Gastrocnemius medialis (tissue), 4 donors: ENCODE data around the gene ANKRD34A. TPM values are rescaled to one million over a fixed set of nuclear protein-coding genes. Genes with fewer than 3 reads are reported as not detected.

Source experiments
- ATAC-seq, 2 donors: fragments of 150-250 bp; one replicate each; pipeline ENCODE4 v1.9.1; 2016
- DNase-seq, 2 donors: peaks; one replicate each; pipeline ENCODE4 v3.0.0-alpha.2; 2019
- H3K27ac ChIP-seq, 4 donors: fragments of 200-600 bp; sonication (generic); 1 replicate in 1 of 4; 2 replicates in 3 of 4; pipeline ENCODE4 v1.5.1; 2016 to 2018; ENCODE audit warnings: mild to moderate bottlenecking in 2 of 4, moderate library complexity in 1 of 4
- H3K27me3 ChIP-seq, 3 donors: fragments of 200-600 bp; sonication (generic) in 2 of 3; 1 replicate in 1 of 3; 2 replicates in 2 of 3; pipeline versions ENCODE4 v1.5.1 to v1.6.0; 2016 to 2019; ENCODE audit warnings: mild to moderate bottlenecking in 1 of 3, moderate library complexity in 1 of 3
- H3K36me3 ChIP-seq, 2 donors: fragments of 200-600 bp; sonication (generic) in 1 of 2; one replicate each; pipeline ENCODE4 v1.5.1; 2017 to 2018
- H3K4me1 ChIP-seq, 2 donors: fragments of 200-600 bp; sonication (generic) in 1 of 2; one replicate each; pipeline ENCODE4 v1.5.1; 2016 to 2017; ENCODE audit warnings: mild to moderate bottlenecking in 2 of 2
- H3K4me3 ChIP-seq, 4 donors: fragments of 200-600 bp; sonication (generic) in 3 of 4; 1 replicate in 1 of 4; 2 replicates in 3 of 4; pipeline ENCODE4 v1.5.1; 2016 to 2019; ENCODE audit warnings: mild to moderate bottlenecking in 2 of 4
- H3K9me3 ChIP-seq, 3 donors: fragments of 200-600 bp; sonication (generic) in 2 of 3; 1 replicate in 1 of 3; 2 replicates in 2 of 3; pipeline ENCODE4 v1.5.1; 2016 to 2019
- CTCF ChIP-seq, 5 experiments: fragments of 450-650 bp in 3 of 5; fragments of 200-600 bp in 2 of 5; sonication (generic) in 2 of 5; IDR thresholded peaks in 4 of 5; conservative IDR thresholded peaks in 1 of 5; 1 replicate in 4 of 5; 2 replicates in 1 of 5; pipeline ENCODE4 v1.5.1; 2016 to 2019; ENCODE audit warnings: antibody characterized with exemption in 5 of 5, mild to moderate bottlenecking in 3 of 5, moderate library complexity in 3 of 5
- POLR2A ChIP-seq, 2 donors: fragments of 450-650 bp; IDR thresholded peaks; one replicate each; pipeline ENCODE4 v1.6.1; 2017; ENCODE audit warnings: antibody characterized with exemption in 2 of 2, mild to moderate bottlenecking in 2 of 2, moderate library complexity in 2 of 2
- in situ Hi-C, 4 donors: fragments of 200-750 bp; cut with MboI; loops; one replicate each; pipeline versions ENCODE4 v1.15.0 to v1.8.0; 2017; ENCODE audit warnings: low sequenced_read_pairs in 4 of 4
- intact Hi-C: fragments of 100-400 bp; cut with DNase I; formaldehyde crosslinking; loops from one replicate; pipeline ENCODE4 v1.15.1; 2023; ENCODE audit warnings: low total_unique reads
- total RNA-seq, 4 donors: library from RNA; depleted of rRNA; stranded (reverse); fragments of >200 nt; gene quantifications; one replicate each; pipeline versions ENCODE4 v1.1.0 to v1.2.3, GENCODE V29; 2016

ANKRD34A gene
- total RNA-seq, 4 donors from 2014 or later = 3.3 to 19.0 (median 6.7) TPM

GRCh38 chr1:145956361-145956760, 8.0 kb downstream of the ANKRD34A start:
- peak overlapping the region; percentile 88 to 99 (median 96) for H3K27ac ChIP-seq
- peaks cover 70 to 78% of the 10 kb centered on the region in 2 donors for H3K4me1 ChIP-seq
- in situ Hi-C loops (loop anchor here in 1 of 4 donors (10.0 kb wide), 1 partner anchor 62 kb away; no protein-coding TSS in a partner anchor), intact Hi-C loops (no loop called here)
- TF ChIP-seq POLR2A (IDR thresholded peaks at IDR 0.05) (no peak), CTCF (IDR thresholded peaks at IDR 0.05 in 4 of 5, conservative IDR thresholded peaks at IDR 0.05 in 1 of 5) (no peak)
- ATAC-seq (no peak), DNase-seq (no peak)
- H3K36me3 ChIP-seq = peaks cover 0 to 4% of the 10 kb centered on the region in 2 donors
- no peaks in the 10 kb centered on the region for H3K27me3 ChIP-seq
- H3K9me3 ChIP-seq = no peaks in the 10 kb centered on the region
- peak overlapping the region; percentile 62 to 88 (median 70) for H3K4me3 ChIP-seq

GRCh38 chr1:145955436-145955835, 8.9 kb downstream of the ANKRD34A start:
- no peaks in the 10 kb centered on the region for H3K27me3 ChIP-seq
- DNase-seq = no peak
- peaks cover 79 to 84% of the 10 kb centered on the region in 2 donors for H3K4me1 ChIP-seq
- H3K36me3 ChIP-seq = peaks cover 0 to 6% of the 10 kb centered on the region in 2 donors
- peak overlapping the region; percentile 88 to 99 (median 96) for H3K27ac ChIP-seq
- in situ Hi-C loops (loop anchor here in 1 of 4 donors (10.0 kb wide), 1 partner anchor 61 kb away; no protein-coding TSS in a partner anchor), intact Hi-C loops (no loop called here)
- no peaks in the 10 kb centered on the region for H3K9me3 ChIP-seq
- TF ChIP-seq CTCF (IDR thresholded peaks at IDR 0.05 in 4 of 5, conservative IDR thresholded peaks at IDR 0.05 in 1 of 5) = no peak
- no peak for TF ChIP-seq POLR2A (IDR thresholded peaks at IDR 0.05)
- peak overlapping the region; percentile 62 to 88 (median 70) for H3K4me3 ChIP-seq
- ATAC-seq = no peak

DNA sequence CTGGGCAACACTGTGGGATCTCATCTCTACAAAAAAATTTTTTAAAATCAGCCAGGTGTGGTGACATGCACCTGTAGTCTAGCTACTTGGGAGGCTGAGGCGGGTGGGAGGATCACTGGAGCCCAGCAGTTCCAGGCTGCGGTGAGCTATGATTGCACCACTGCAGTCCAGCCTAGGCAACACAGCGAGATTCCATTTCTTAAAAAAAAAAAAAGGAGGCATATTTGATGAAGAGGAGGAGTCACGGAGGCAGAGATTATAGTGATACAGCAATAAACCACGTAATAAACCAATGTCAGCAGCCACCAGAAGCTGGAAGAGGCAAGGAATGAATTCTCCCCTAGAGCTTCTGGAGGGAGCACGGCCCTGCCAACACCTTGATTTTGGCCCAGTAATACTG, 10.5 kb downstream of the ANKRD34A start:
- Histone ChIP-seq H3K27me3 (no peaks in the 10 kb centered on the region), H3K4me3 (peak overlapping the region in 3 of 4 donors; percentile 62 to 72 (median 68)), H3K4me1 (peaks cover 82 to 87% of the 10 kb centered on the region in 2 donors), H3K27ac (peak overlapping the region; percentile 88 to 99 (median 96)), H3K36me3 (peaks cover 0 to 6% of the 10 kb centered on the region in 2 donors), H3K9me3 (no peaks in the 10 kb centered on the region)
- TF ChIP-seq CTCF (IDR thresholded peaks at IDR 0.05 in 4 of 5, conservative IDR thresholded peaks at IDR 0.05 in 1 of 5) (no peak), POLR2A (IDR thresholded peaks at IDR 0.05) (no peak)
- no peak for ATAC-seq
- DNase-seq = no peak
- intact Hi-C loops (no loop called here), in situ Hi-C loops (loop anchor here in 1 of 4 donors (10.0 kb wide), 1 partner anchor 59 kb away; no protein-coding TSS in a partner anchor)

GRCh38 chr1:145952903-145953302, 11.5 kb downstream of the ANKRD34A start:
- TF ChIP-seq POLR2A (IDR thresholded peaks at IDR 0.05) = no peak
- TF ChIP-seq CTCF (IDR thresholded peaks at IDR 0.05 in 4 of 5, conservative IDR thresholded peaks at IDR 0.05 in 1 of 5) = no peak
- Histone ChIP-seq H3K9me3 (no peaks in the 10 kb centered on the region), H3K27ac (peak overlapping the region; percentile 88 to 99 (median 96)), H3K4me3 (peak overlapping the region in 2 of 4 donors; percentile 2 to 62), H3K36me3 (peaks cover 0 to 6% of the 10 kb centered on the region in 2 donors), H3K27me3 (no peaks in the 10 kb centered on the region), H3K4me1 (peaks cover 84 to 88% of the 10 kb centered on the region in 2 donors)
- in situ Hi-C loops (loop anchor here in 1 of 4 donors (10.0 kb wide), 1 partner anchor 58 kb away; no protein-coding TSS in a partner anchor), intact Hi-C loops (no loop called here)
- no peak for DNase-seq
- ATAC-seq = no peak
